ENCODE data around the gene FOCAD.

FOCAD gene

DNA sequence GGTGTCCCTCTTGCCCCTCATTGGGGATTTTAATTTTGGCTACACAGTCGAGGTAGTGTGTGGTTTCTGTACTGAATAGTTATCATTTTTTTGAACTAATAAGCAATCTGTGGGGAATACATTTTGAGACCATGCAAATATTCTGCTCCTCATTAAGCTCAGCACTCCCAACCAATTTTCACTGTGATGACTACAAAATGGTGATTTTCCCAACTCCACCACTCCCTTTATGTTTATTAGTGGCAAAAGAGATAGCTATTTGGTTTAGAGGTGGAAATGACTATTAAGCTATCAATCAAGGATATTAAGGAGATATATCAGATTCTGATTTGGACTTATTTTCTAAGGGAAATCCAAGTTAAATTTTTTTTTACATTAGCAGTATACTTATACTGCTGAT lies 62.9 kb downstream of the FOCAD start:
- Histone ChIP-seq H3K4me2 (ENCODE audit: low read depth, low read length) (no peak overlapping the region), H3K36me3 (replicated peaks; ENCODE audit: insufficient read depth, low read length) (no peaks in the 10 kb centered on the region), H3K9ac (ENCODE audit: low read length) (no peak overlapping the region), H3K79me2 (ENCODE audit: low read length) (no peaks in the 10 kb centered on the region), H3K9me3 (replicated peaks; ENCODE audit: insufficient read depth, low read length) (no peaks in the 10 kb centered on the region), H3K4me3 (ENCODE audit: low read length) (no peak overlapping the region), H3K9me2 (replicated peaks; ENCODE audit: insufficient read depth, low read length) (no peaks in the 10 kb centered on the region), H2AFZ (ENCODE audit: low read length) (no peak overlapping the region), H3F3A (ENCODE audit: insufficient read depth, low read length) (no peaks in the 10 kb centered on the region), H4K20me1 (ENCODE audit: insufficient read depth, low read length) (no peaks in the 10 kb centered on the region), H3K27me3 (replicated peaks; ENCODE audit: insufficient read depth, low read length) (no peaks in the 10 kb centered on the region), H3K27ac (ENCODE audit: low read length) (no peak overlapping the region), H3K4me1 (ENCODE audit: low read length) (no peaks in the 10 kb centered on the region)
- TF ChIP-seq CTCF (IDR thresholded peaks at IDR 0.05; ENCODE audit: low read length) (no peak), EZH2 (optimal IDR thresholded peaks at IDR 0.05; ENCODE audit: low read depth, low read length) (no peak), EZH2phosphoT487 (IDR thresholded peaks at IDR 0.05; ENCODE audit: low read length) (no peak)
- DNase-seq = no peak

DNA sequence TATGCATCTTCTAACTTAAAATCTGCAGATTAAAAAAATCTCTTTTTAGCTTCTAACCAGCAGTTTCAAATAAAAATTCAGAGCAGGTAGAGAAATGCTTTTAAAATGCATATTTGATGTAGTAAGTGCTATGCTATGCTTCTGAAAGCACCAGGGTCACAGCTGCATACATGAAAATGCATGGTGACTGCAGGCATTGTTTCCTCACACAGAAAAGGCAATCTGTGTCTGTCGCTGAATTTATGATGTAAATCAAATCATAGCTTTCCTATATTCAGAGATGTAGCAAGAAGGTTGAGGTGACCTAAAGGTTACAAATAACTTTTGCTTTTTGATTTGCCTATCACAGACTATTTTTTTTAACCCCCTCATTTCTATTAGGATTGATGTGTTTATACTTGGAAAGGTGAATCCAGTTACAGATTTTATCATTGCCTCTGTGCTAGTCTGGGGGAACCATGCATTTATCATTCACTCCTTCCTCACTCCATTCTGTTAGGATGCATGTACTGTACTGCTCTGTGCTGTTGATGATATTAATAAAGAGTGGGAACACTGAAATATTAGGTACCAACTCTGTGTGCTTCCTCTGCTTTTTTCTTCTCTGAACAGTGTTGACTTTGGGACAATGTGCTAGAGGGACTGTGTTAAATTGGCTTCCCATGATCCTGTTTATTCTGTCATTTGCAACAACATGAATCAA lies 65.6 kb downstream of the FOCAD start:
- TF ChIP-seq EZH2phosphoT487 (IDR thresholded peaks at IDR 0.05; ENCODE audit: low read length) (no peak), CTCF (IDR thresholded peaks at IDR 0.05; ENCODE audit: low read length) (no peak), EZH2 (optimal IDR thresholded peaks at IDR 0.05; ENCODE audit: low read depth, low read length) (no peak)
- no peaks in the 10 kb centered on the region for H3K27me3 ChIP-seq (replicated peaks; ENCODE audit: insufficient read depth, low read length)
- no peak for DNase-seq
- H3K9me3 ChIP-seq (replicated peaks; ENCODE audit: insufficient read depth, low read length) = no peaks in the 10 kb centered on the region
- no peaks in the 10 kb centered on the region for H3K9me2 ChIP-seq (replicated peaks; ENCODE audit: insufficient read depth, low read length)
- no peaks in the 10 kb centered on the region for H3K79me2 ChIP-seq (ENCODE audit: low read length)
- H3K4me2 ChIP-seq (ENCODE audit: low read depth, low read length) = no peak overlapping the region
- no peaks in the 10 kb centered on the region for H3F3A ChIP-seq (ENCODE audit: insufficient read depth, low read length)
- no peaks in the 10 kb centered on the region for H3K36me3 ChIP-seq (replicated peaks; ENCODE audit: insufficient read depth, low read length)
- no peak overlapping the region for H3K9ac ChIP-seq (ENCODE audit: low read length)
- H4K20me1 ChIP-seq (ENCODE audit: insufficient read depth, low read length) = no peaks in the 10 kb centered on the region
- H3K4me1 ChIP-seq (ENCODE audit: low read length) = no peaks in the 10 kb centered on the region
- no peak overlapping the region for H3K4me3 ChIP-seq (ENCODE audit: low read length)
- H3K27ac ChIP-seq (ENCODE audit: low read length) = no peak overlapping the region
- no peak overlapping the region for H2AFZ ChIP-seq (ENCODE audit: low read length)

- no peak for TF ChIP-seq EZH2 (optimal IDR thresholded peaks at IDR 0.05; ENCODE audit: low read depth, low read length)
- no peak for TF ChIP-seq CTCF (IDR thresholded peaks at IDR 0.05; ENCODE audit: low read length)
- TF ChIP-seq EZH2phosphoT487 (IDR thresholded peaks at IDR 0.05; ENCODE audit: low read length) = no peak
- H4K20me1 ChIP-seq (ENCODE audit: insufficient read depth, low read length) = no peaks in the 10 kb centered on the region
- H2AFZ ChIP-seq (ENCODE audit: low read length) = no peak overlapping the region
These were observed 69.7 kb downstream of the FOCAD start for GRCh38 chr9:20753761-20754160.

More at GRCh38 chr9:20753761-20754160, 69.7 kb downstream of the FOCAD start:
- no peaks in the 10 kb centered on the region for H3K9me2 ChIP-seq (replicated peaks; ENCODE audit: insufficient read depth, low read length)
- no peak for DNase-seq
- H3K4me1 ChIP-seq (ENCODE audit: low read length) = no peaks in the 10 kb centered on the region
- no peaks in the 10 kb centered on the region for H3K79me2 ChIP-seq (ENCODE audit: low read length)
- H3K9me3 ChIP-seq (replicated peaks; ENCODE audit: insufficient read depth, low read length) = no peaks in the 10 kb centered on the region
- H3K9ac ChIP-seq (ENCODE audit: low read length) = no peak overlapping the region
- no peaks in the 10 kb centered on the region for H3F3A ChIP-seq (ENCODE audit: insufficient read depth, low read length)
- H3K27me3 ChIP-seq (replicated peaks; ENCODE audit: insufficient read depth, low read length) = no peaks in the 10 kb centered on the region
- no peak overlapping the region for H3K4me3 ChIP-seq (ENCODE audit: low read length)
- H3K36me3 ChIP-seq (replicated peaks; ENCODE audit: insufficient read depth, low read length) = no peaks in the 10 kb centered on the region
- H3K27ac ChIP-seq (ENCODE audit: low read length) = no peak overlapping the region
- H3K4me2 ChIP-seq (ENCODE audit: low read depth, low read length) = no peak overlapping the region
